Colonic mucosa (tissue), 4 donors: ENCODE results near the gene TSGA10IP. TPM values are rescaled to one million over a fixed set of nuclear protein-coding genes. Genes with fewer than 3 reads are reported as not detected.

ENCODE experiments used
- DNase-seq: peaks from one replicate; pipeline ENCODE4 v3.0.0-alpha.2; 2020
- H3K27ac ChIP-seq: fragments of 200-600 bp; one replicate; pipeline ENCODE4 v1.8.0; 2021
- H3K27me3 ChIP-seq: fragments of 200-600 bp; one replicate; pipeline ENCODE4 v1.8.0; 2021
- H3K36me3 ChIP-seq: fragments of 200-600 bp; one replicate; pipeline ENCODE4 v1.8.0; 2021
- H3K4me1 ChIP-seq: fragments of 200-600 bp; one replicate; pipeline ENCODE4 v1.8.0; 2021; ENCODE audit warnings: mild to moderate bottlenecking
- H3K4me3 ChIP-seq: fragments of 200-600 bp; one replicate; pipeline ENCODE4 v1.8.0; 2021
- H3K9ac ChIP-seq, 2 donors: one replicate each; pipeline ENCODE4 v1.7.0; 2013; ENCODE audit warnings: control low read depth in 2 of 2, low read depth in 2 of 2, low read length in 2 of 2
- H3K9me3 ChIP-seq: fragments of 200-600 bp; one replicate; pipeline ENCODE4 v1.8.0; 2021
- CTCF ChIP-seq: fragments of 200-600 bp; IDR thresholded peaks from one replicate; pipeline ENCODE4 v1.8.0; 2022; ENCODE audit warnings: antibody characterized with exemption, mild to moderate bottlenecking
- intact Hi-C: fragments of 100-400 bp; cut with DNase I; formaldehyde crosslinking; loops from one replicate; pipeline ENCODE4 v1.14.1; 2022
- total RNA-seq, 2 donors: library from RNA; stranded (reverse); fragmentation: NEBNext Ultra II Directional in 1 of 2; extraction: Animal tissue kit (Norgen Biotek cat#: 25700) in 1 of 2; gene quantifications; one replicate each; pipeline ENCODE4 v1.2.1, GENCODE V29; 2021
- donor health status: healthy.
- donor health status: DM: no; HTN: no; CAD: no.
- donor health status: DM: no; HTN: no; CAD: no.

Gene TSGA10IP
- total RNA-seq, 2 donors from 2014 or later = not detected

DNA sequence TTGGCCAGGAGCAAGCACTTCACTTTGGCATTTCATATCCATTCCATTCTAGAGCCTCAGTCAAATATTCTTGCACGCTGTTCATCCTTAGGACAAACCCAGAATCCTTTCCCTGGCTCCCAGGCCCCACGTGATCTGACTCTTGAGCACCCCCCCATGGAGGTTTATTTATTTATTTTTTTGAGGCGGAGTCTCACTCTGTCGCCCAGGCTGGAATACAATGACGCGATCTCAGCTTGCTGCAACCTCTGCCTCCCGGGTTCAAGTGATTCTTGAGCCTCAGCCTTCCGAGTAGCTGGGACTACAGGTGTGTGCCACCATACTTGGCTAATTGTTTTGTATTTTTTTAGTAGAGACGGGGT, 12.7 kb upstream of the TSGA10IP start:
- no peaks in the 10 kb centered on the region for H3K36me3 ChIP-seq
- DNase-seq = no peak
- no peak overlapping the region for H3K4me3 ChIP-seq
- H3K27ac ChIP-seq = no peak overlapping the region
- H3K9me3 ChIP-seq = no peaks in the 10 kb centered on the region
- no peaks in the 10 kb centered on the region for H3K27me3 ChIP-seq
- H3K9ac ChIP-seq = no peak overlapping the region
- no peak for TF ChIP-seq CTCF
- intact Hi-C loops = no loop called here
- H3K4me1 ChIP-seq = no peaks in the 10 kb centered on the region

DNA sequence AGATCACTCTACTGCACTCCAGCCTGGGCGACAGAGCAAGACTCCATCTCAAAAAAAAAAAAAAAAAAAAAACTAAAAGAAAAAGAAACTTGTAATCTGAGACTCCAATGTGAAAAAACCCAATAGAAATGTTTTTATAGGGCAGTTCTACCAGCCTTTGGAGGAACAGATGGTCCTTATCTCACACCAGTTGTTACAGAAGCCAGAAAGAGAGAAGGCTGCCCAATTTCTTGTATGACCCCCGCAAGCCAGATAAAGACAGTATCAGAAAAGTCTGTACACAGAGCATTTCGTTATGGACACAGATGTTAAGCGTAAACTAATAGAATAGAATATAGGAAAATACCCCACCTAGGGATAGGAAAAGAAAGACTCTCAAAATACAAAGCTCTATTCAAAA, 11.3 kb upstream of the TSGA10IP start:
- Histone ChIP-seq H3K9me3 (no peaks in the 10 kb centered on the region), H3K9ac (no peak overlapping the region), H3K27ac (no peak overlapping the region), H3K4me1 (no peaks in the 10 kb centered on the region), H3K27me3 (no peaks in the 10 kb centered on the region), H3K4me3 (no peak overlapping the region), H3K36me3 (no peaks in the 10 kb centered on the region)
- no peak for TF ChIP-seq CTCF
- no peak for DNase-seq
- intact Hi-C loops = no loop called here

DNA sequence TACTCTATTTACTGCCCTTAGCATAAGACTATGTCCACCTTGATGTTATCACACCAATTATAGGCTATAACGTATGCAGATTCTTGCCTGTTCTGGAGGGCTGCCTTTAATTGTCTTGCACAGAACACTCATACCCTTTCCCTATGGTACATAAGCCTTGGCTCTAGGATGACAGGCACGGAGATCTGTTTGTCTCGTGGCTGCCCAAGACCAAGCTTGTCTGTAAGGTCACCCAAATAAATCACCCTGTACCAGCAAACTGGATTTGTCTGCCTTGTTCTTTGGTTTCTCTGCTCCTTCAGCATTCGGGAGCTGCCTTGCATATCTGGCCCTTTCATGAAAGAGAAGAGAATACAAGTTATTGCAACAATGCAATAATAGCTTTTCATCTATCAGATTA, 7.5 kb upstream of the TSGA10IP start:
- Histone ChIP-seq H3K27ac (no peak overlapping the region), H3K9me3 (no peaks in the 10 kb centered on the region), H3K4me3 (no peak overlapping the region), H3K27me3 (no peaks in the 10 kb centered on the region), H3K9ac (no peak overlapping the region), H3K4me1 (no peaks in the 10 kb centered on the region), H3K36me3 (no peaks in the 10 kb centered on the region)
- intact Hi-C loops = no loop called here
- DNase-seq = no peak
- TF ChIP-seq CTCF = no peak

DNA sequence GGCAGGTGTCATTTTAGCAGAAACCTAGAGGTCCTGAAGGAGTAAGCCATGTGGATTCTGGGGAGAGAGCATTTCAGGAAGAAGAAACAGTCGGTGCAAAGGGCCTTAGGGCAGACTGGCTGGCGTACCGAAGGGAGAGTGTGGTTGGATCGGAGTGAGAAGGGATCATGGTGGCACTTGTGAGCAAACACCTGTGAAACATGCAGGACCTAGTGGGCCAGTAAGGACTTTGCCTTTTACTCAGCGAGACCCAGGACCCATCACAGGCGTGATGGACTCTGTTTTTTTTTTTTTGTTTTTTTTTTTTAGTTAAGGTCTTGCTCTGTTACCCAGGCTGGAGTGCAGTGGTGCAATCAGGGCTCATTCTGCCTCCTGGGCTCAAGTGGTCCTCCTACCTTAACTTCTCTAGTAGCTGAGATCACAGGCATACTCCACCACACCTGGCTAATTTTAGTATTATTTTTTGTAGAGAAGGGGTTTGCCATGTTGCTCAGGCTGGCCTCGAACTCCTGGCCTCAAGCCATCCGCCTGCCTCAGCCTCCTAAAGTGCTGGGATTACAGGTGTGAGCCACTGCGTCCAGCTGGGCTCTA, 3.5 kb upstream of the TSGA10IP start:
- no peak for TF ChIP-seq CTCF
- Histone ChIP-seq H3K4me1 (no peaks in the 10 kb centered on the region), H3K4me3 (no peak overlapping the region), H3K9ac (no peak overlapping the region), H3K36me3 (no peaks in the 10 kb centered on the region), H3K27ac (no peak overlapping the region), H3K9me3 (no peaks in the 10 kb centered on the region), H3K27me3 (no peaks in the 10 kb centered on the region)
- intact Hi-C loops = no loop called here
- no peak for DNase-seq

DNA sequence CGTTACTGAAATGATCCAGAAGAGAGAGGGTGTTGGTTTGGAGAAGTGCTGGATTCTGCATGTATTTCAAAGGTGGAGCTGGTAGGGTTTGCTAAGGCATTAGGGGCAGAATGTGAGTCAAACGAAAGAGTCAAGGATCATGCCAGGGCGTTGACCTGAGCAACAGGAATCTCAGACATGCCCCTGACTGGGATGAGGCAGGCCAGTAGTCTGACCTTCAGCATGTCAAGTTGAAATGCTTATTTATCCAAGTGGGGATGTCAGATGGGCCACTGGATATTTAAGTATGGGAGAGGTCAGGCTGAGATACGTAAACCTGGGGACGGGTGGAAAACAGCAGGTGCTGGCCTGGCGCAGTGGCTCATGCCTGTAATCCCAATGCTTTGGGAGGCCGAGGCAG, 2.7 kb upstream of the TSGA10IP start:
- no peaks in the 10 kb centered on the region for H3K9me3 ChIP-seq
- no peak for TF ChIP-seq CTCF
- H3K27ac ChIP-seq = no peak overlapping the region
- DNase-seq = no peak
- intact Hi-C loops = no loop called here
- no peak overlapping the region for H3K9ac ChIP-seq
- H3K4me3 ChIP-seq = no peak overlapping the region
- no peaks in the 10 kb centered on the region for H3K27me3 ChIP-seq
- no peaks in the 10 kb centered on the region for H3K4me1 ChIP-seq
- no peaks in the 10 kb centered on the region for H3K36me3 ChIP-seq
